PC-3 (cell line): ENCODE results near the gene GAMT. TPM values are rescaled to one million over a fixed set of nuclear protein-coding genes. Genes with fewer than 3 reads are reported as not detected.

Experiments
- ATAC-seq: fragments of 200-7000 bp; cut with Tn5 transposase; 2 replicates; pipeline ENCODE4 v1.9.1; 2020; ENCODE audit warnings: mild to moderate bottlenecking, moderate library complexity
- BruUV-seq: library from RNA; stranded (reverse); fragments of 400-500 nt; replicated peaks from 2 replicates; lab custom pipeline; 2021; lab: Mats Ljungman, UMichigan
- CTCF ChIA-PET: fragments of 300-600 bp; sonication (Branson Sonifier 250); formaldehyde crosslinking; loops from one replicate; lab custom pipeline; 2022; ENCODE audit warnings: antibody characterized with exemption; lab: Charles Lee
- POLR2A ChIA-PET: fragments of 300-600 bp; sonication (Branson Sonifier 250); formaldehyde crosslinking; loops from one replicate; lab custom pipeline; 2022; ENCODE audit warnings: antibody characterized with exemption; ENCODE audit not compliant: unreplicated experiment; lab: Charles Lee
- DNase-seq: peaks from one replicate; pipeline ENCODE4 v3.0.0-alpha.2; 2015
- H2AFZ ChIP-seq: fragments of 300-600 bp; sonication (generic); 2 replicates; pipeline ENCODE4 v1.6.0; 2016; ENCODE audit warnings: antibody characterized with exemption, low read length
- H3F3A ChIP-seq: fragments of 300-600 bp; sonication (generic); one replicate; pipeline ENCODE4 v1.6.0; 2017; ENCODE audit warnings: antibody characterized with exemption, low read length, control low read depth, mild to moderate bottlenecking; ENCODE audit not compliant: unreplicated experiment
- H3K27ac ChIP-seq: fragments of 300-600 bp; sonication (generic); 2 replicates; pipeline ENCODE4 v1.5.1; 2016; ENCODE audit warnings: mild to moderate bottlenecking, low read length
- H3K27me3 ChIP-seq: fragments of 300-600 bp; sonication (generic); 2 replicates; pipeline ENCODE4 v1.6.1; 2016; ENCODE audit warnings: low read length, mixed read lengths
- H3K36me3 ChIP-seq: fragments of 300-600 bp; sonication (generic); 2 replicates; pipeline ENCODE4 v1.6.1; 2016; ENCODE audit warnings: low read depth, mixed run types, low read length, mixed read lengths
- H3K4me1 ChIP-seq: fragments of 300-600 bp; sonication (generic); 2 replicates; pipeline ENCODE4 v1.5.1; 2016; ENCODE audit warnings: low read length; ENCODE audit not compliant: insufficient read depth
- H3K4me2 ChIP-seq: fragments of 300-600 bp; sonication (generic); 2 replicates; pipeline ENCODE4 v1.6.0; 2016; ENCODE audit warnings: low read length
- H3K4me3 ChIP-seq: fragments of 300-600 bp; sonication (generic); 2 replicates; pipeline ENCODE4 v1.5.1; 2016; ENCODE audit warnings: mild to moderate bottlenecking, low read length, mixed read lengths
- H3K79me2 ChIP-seq: fragments of 300-600 bp; sonication (generic); 2 replicates; pipeline ENCODE4 v1.6.1; 2017; ENCODE audit warnings: low read length, mixed read lengths
- H3K9ac ChIP-seq: fragments of 300-600 bp; sonication (generic); 2 replicates; pipeline ENCODE4 v1.6.0; 2016; ENCODE audit warnings: mild to moderate bottlenecking, low read length
- H3K9me2 ChIP-seq: fragments of 300-600 bp; sonication (generic); replicated peaks from 2 replicates; pipeline ENCODE4 v1.6.1; 2016; ENCODE audit warnings: mixed run types, low read length, mixed read lengths
- H3K9me3 ChIP-seq: fragments of 300-600 bp; sonication (generic); 2 replicates; pipeline ENCODE4 v1.6.1; 2016; ENCODE audit warnings: low read length, mixed read lengths
- H4K20me1 ChIP-seq: fragments of 300-600 bp; sonication (generic); 2 replicates; pipeline ENCODE4 v1.6.1; 2016; ENCODE audit warnings: low read length, mixed read lengths
- EZH2 ChIP-seq: fragments of 300-600 bp; sonication (generic); IDR thresholded peaks from one replicate; pipeline ENCODE4 v1.6.1; 2017; ENCODE audit warnings: antibody characterized with exemption, mild to moderate bottlenecking, low read length; ENCODE audit not compliant: unreplicated experiment
- EZH2phosphoT487 ChIP-seq: fragments of 300-600 bp; sonication (generic); IDR thresholded peaks from 2 replicates; pipeline ENCODE4 v1.6.1; 2018; ENCODE audit warnings: mild to moderate bottlenecking, antibody characterized with exemption, low read length, borderline replicate concordance
- intact Hi-C: fragments of 100-400 bp; cut with micrococcal nuclease; formaldehyde crosslinking; loops from 2 replicates; pipeline ENCODE4 v1.9.0; 2023
- total RNA-seq: library from RNA; depleted of rRNA; stranded (reverse); fragments of >200 nt; gene quantifications from 2 replicates; pipeline ENCODE4 v1.2.3, GENCODE V29; 2014
- TF ChIP-seq, protein P1 (sequence below): fragments of 300-600 bp; sonication (generic); conservative IDR thresholded peaks from 2 replicates; pipeline ENCODE4 v1.5.1; 2017; ENCODE audit warnings: antibody characterized with exemption, low read depth, mild to moderate bottlenecking, low read length

GAMT gene
- total RNA-seq, 1 experiment from 2014 or later: 75.6 TPM

- Histone ChIP-seq H3K79me2 (peaks cover 67% of the 10 kb centered on the region), H3K27me3 (no peaks in the 10 kb centered on the region), H3K9ac (peak overlapping the region; percentile 100), H3K9me3 (no peaks in the 10 kb centered on the region), H2AFZ (no peak overlapping the region), H4K20me1 (peaks cover 34% of the 10 kb centered on the region), H3F3A (no peaks in the 10 kb centered on the region), H3K9me2 (no peaks in the 10 kb centered on the region), H3K4me1 (peaks cover 28% of the 10 kb centered on the region), H3K27ac (peak overlapping the region; percentile 77), H3K4me3 (peak overlapping the region; percentile 80), H3K36me3 (no peaks in the 10 kb centered on the region), H3K4me2 (peak overlapping the region; percentile 90)
- intact Hi-C loops: no loop called here
- ATAC-seq (no peak), DNase-seq (no peak)
- CTCF ChIA-PET: interaction anchor here (0.5 kb wide), 1 partner anchor 118 kb away, joined by 16 read pairs; no protein-coding TSS in a partner anchor
- no TSS peak for BruUV-seq
- POLR2A ChIA-PET: no interaction called here
- TF ChIP-seq EZH2: no peak
- TF ChIP-seq EZH2phosphoT487: no peak
- TF ChIP-seq, protein P1, sequence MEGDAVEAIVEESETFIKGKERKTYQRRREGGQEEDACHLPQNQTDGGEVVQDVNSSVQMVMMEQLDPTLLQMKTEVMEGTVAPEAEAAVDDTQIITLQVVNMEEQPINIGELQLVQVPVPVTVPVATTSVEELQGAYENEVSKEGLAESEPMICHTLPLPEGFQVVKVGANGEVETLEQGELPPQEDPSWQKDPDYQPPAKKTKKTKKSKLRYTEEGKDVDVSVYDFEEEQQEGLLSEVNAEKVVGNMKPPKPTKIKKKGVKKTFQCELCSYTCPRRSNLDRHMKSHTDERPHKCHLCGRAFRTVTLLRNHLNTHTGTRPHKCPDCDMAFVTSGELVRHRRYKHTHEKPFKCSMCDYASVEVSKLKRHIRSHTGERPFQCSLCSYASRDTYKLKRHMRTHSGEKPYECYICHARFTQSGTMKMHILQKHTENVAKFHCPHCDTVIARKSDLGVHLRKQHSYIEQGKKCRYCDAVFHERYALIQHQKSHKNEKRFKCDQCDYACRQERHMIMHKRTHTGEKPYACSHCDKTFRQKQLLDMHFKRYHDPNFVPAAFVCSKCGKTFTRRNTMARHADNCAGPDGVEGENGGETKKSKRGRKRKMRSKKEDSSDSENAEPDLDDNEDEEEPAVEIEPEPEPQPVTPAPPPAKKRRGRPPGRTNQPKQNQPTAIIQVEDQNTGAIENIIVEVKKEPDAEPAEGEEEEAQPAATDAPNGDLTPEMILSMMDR: no peak
These were observed 8.1 kb upstream of the GAMT start for GRCh38 chr19:1409204-1410005.

DNA sequence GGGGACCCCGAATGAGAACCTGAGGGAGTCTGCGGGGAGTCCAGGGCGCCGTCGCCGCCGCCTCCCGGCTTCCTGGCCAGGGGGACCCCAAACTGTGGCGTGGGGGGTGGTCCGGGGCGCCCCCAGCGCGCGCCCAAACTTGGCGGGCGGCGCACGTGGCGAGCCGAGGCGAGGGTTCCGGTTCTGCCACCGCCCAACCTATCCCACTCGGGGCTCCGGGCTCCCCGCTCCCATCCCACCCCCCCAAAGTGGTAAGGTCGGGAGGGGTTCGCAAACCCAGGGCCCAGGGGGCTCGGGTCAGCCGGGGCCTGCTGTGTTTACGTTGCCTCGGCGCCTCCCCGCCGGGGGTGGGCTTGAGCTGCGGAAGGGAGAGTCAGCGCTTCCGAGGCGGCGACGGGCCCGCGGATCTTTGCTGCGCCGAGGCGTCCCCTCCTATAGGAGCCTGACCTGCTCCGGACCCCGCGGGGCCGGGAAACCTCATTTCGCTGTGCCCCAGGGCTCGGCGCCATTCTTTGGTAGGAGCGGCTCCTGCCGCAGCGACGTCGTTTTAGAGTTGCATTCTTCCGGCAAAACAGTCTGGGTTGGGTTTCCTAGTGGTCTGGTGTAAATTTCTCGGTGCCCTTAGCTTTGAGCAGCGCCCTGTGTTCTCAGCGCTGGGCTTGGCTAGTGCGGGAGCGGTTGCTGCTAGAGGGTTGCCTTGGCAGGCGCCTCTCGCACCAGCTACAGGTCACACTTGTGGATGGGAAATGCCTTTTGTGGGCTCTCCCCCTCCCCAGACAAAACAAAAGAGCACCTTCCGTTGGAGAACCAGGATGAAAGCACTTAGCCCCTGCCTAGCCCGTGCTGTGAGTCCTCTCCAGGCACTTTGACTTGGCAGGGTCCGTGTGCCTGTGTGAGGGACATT, 7.2 kb upstream of the GAMT start:
- ChIA-PET CTCF (no interaction called here), POLR2A (no interaction called here)
- peak overlapping the region; percentile 100 for H3K9ac ChIP-seq
- BruUV-seq: TSS peak; percentile 56
- H3K9me3 ChIP-seq: no peaks in the 10 kb centered on the region
- peaks cover 34% of the 10 kb centered on the region for H4K20me1 ChIP-seq
- peaks cover 58% of the 10 kb centered on the region for H3K79me2 ChIP-seq
- H2AFZ ChIP-seq: no peak overlapping the region
- no peaks in the 10 kb centered on the region for H3K36me3 ChIP-seq
- ATAC-seq (peak; percentile 21), DNase-seq (peak; percentile 22)
- no peaks in the 10 kb centered on the region for H3F3A ChIP-seq
- peak overlapping the region; percentile 90 for H3K4me2 ChIP-seq
- no peaks in the 10 kb centered on the region for H3K27me3 ChIP-seq
- TF ChIP-seq, protein P1: no peak
- TF ChIP-seq EZH2: no peak
- no peak for TF ChIP-seq EZH2phosphoT487
- peaks cover 28% of the 10 kb centered on the region for H3K4me1 ChIP-seq
- no peaks in the 10 kb centered on the region for H3K9me2 ChIP-seq
- H3K4me3 ChIP-seq: peak overlapping the region; percentile 80
- intact Hi-C loops: no loop called here
- peak overlapping the region; percentile 77 for H3K27ac ChIP-seq
